MM.1S (cell line): Measurements from ENCODE around the gene GAREM1.

ENCODE experiments used
- EZH2 ChIP-seq: fragments of 300-600 bp; sonication (generic); optimal IDR thresholded peaks from 2 replicates; pipeline ENCODE3; 2017; ENCODE audit warnings: low read depth, mild to moderate bottlenecking, antibody characterized with exemption, low read length, mixed read lengths
- EZH2phosphoT487 ChIP-seq: fragments of 300-600 bp; sonication (generic); IDR thresholded peaks from 2 replicates; pipeline ENCODE4 v1.6.1; 2018; ENCODE audit warnings: antibody characterized with exemption, low read length
- TF ChIP-seq, protein P1 (sequence below): fragments of 300-600 bp; sonication (generic); IDR thresholded peaks from 2 replicates; pipeline ENCODE4 v1.5.1; 2016; ENCODE audit warnings: antibody characterized with exemption, low read length, mixed read lengths

DNA sequence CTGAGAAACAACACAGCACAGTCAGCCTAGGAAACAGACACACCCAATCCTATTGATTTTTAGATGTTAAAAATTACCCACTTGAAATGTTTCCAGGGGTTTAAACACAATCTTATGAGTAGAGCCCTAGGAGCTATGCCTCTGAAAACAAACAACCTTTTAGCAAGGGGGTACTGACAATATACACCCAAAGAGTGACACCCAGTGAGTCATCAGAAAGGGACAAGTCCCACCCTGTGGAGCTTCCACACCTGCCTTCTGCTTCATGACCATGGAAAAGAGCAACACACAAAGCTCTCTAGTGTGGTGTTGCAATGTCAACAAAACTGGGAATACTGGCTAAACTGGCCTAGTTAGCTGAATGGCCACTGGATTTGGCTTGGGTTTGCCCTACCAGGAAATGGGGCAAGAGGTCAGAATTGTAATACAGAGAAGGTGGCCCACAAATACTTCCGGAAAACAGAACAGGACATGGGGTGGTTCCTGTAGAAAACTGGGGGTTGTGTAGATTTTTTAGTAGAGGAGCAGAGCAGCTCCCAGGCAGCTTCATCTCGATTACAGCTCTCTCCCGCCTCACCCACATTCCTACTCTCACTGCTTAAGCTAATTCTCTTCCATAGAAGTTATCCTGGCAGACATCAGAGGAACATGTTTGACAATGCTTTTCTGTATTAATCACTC is 98.2 kb downstream of the GAREM1 start:
- TF ChIP-seq, protein P1, sequence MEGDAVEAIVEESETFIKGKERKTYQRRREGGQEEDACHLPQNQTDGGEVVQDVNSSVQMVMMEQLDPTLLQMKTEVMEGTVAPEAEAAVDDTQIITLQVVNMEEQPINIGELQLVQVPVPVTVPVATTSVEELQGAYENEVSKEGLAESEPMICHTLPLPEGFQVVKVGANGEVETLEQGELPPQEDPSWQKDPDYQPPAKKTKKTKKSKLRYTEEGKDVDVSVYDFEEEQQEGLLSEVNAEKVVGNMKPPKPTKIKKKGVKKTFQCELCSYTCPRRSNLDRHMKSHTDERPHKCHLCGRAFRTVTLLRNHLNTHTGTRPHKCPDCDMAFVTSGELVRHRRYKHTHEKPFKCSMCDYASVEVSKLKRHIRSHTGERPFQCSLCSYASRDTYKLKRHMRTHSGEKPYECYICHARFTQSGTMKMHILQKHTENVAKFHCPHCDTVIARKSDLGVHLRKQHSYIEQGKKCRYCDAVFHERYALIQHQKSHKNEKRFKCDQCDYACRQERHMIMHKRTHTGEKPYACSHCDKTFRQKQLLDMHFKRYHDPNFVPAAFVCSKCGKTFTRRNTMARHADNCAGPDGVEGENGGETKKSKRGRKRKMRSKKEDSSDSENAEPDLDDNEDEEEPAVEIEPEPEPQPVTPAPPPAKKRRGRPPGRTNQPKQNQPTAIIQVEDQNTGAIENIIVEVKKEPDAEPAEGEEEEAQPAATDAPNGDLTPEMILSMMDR = no peak
- no peak for TF ChIP-seq EZH2
- TF ChIP-seq EZH2phosphoT487 = no peak
